HG03460 (cell line): ENCODE data around the gene ATG7.
"Not testable (repeated sequence)": the region's sequence is repeated elsewhere in the genome, so short reads cannot be mapped to it uniquely, and the experiment has no call there.

Source experiments
- ATAC-seq: cut with Tn5 transposase; IDR thresholded peaks from one replicate; pipeline ENCODE4 v1.9.1; 2021; ENCODE audit not compliant: unreplicated experiment

The ATG7 gene

GRCh38 chr3:11495948-11496557, 223.9 kb downstream of the ATG7 start:
- ATAC-seq: no peak

- no peak for ATAC-seq
Measured at GRCh38 chr3:11498177-11498576, 226.0 kb downstream of the ATG7 start.

DNA sequence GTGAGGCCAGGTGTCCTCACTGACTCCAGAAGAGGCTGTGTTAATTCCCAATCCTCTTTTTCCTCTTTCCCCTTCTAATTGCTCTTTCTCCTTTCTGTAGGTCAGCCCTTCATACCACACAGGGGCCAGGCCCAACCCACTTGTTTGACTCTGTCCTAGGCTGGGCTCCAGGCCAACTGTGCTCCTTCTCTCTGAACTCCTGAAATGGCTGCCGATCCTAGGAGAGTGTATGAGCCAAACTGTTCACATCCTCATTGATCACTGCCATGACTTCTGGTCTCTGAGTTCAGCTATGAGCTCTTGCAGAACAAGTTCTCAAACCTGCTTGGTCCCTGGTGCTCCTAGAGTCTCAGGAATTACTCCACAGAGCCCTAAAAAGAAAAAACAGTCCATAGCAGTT, 226.4 kb downstream of the ATG7 start:
- ATAC-seq: no peak

- no peak for ATAC-seq
Measured at GRCh38 chr3:11499144-11499543, 226.9 kb downstream of the ATG7 start.

GRCh38 chr3:11502413-11502812, 230.2 kb downstream of the ATG7 start:
- not testable (repeated sequence) for ATAC-seq

DNA sequence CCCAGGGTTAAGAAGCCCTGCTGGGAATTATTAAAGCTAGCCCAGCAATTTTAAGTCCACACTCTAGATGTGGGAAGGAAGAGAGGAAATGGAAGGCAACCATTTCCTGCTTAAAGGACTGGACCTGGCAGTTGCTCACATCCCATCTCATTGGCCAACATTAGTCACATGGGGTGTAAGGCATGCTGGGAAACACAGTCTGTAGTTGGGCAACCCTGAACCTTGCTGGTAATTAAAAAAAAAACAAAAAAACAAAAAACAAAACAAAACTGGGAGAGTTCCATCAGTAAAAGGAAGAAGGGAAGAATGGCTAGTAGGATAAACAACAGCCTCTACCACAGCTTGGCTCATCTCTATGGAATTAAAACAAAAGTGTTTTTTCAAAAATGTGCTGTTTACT, 235.5 kb downstream of the ATG7 start:
- no peak for ATAC-seq

- no peak for ATAC-seq
Measured at GRCh38 chr3:11508346-11509172, 236.4 kb downstream of the ATG7 start.

- ATAC-seq: no peak
Measured at GRCh38 chr3:11509173-11510000, 237.2 kb downstream of the ATG7 start.

DNA sequence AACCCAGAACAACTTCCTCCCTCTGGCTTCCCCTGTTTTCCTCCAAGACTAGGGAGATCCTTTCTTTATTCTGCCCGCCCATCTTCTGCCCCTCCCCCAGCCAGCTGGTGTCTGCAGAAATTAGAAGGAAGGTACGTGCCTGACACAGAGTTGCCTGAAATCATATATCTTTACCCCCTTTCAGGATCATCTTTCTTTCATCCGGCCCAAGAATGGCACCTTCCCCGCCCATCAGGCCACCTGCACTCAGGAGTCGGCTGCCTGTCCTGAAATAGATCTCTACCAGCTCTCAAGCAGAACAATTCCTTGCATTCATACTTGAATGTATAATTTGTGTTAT, 237.8 kb downstream of the ATG7 start:
- no peak for ATAC-seq

GRCh38 chr3:11510356-11510755, 238.2 kb downstream of the ATG7 start:
- ATAC-seq: no peak

GRCh38 chr3:11511606-11512005, 239.4 kb downstream of the ATG7 start:
- ATAC-seq: not testable (repeated sequence)

GRCh38 chr3:11513125-11513816, 241.1 kb downstream of the ATG7 start:
- not testable (repeated sequence) for ATAC-seq

DNA sequence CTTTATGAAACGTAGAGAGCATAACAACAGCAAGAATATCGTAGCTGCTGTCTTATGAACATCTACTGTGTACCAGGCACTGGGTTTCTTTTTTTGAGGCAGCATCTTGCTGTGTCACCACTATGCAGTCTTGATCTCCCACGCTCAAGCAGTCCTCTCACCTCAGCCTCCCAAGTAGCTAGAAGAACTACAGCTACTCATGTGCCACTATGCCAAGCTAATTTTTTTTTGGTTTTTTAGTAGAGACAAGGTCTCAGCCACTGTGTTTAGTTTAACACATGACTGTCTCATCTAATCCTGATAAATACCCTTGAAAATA, 241.6 kb downstream of the ATG7 start:
- ATAC-seq: no peak

GRCh38 chr3:11514191-11514821, 242.1 kb downstream of the ATG7 start:
- ATAC-seq: no peak

GRCh38 chr3:11517601-11518000, 245.4 kb downstream of the ATG7 start:
- no peak for ATAC-seq

DNA sequence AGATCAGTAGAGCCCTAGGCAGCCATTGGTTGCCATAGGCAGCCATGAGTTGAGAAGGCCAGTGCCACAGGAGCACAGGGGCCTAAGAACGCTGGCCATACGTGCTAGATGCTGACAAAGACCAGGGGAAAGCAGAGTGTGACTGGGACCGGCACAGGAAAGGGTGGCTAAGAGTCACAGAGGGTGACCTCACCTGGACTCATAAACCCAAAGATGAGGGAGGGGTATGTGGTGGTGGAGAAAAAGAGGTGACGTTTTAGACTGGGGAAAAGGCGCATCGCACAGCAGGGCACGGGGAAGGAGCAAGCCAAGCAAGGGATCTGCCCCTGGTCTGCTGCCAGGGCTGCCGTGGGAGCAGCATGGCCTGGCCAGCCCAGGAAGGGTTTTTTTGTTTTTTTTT, 249.0 kb downstream of the ATG7 start:
- ATAC-seq: no peak

DNA sequence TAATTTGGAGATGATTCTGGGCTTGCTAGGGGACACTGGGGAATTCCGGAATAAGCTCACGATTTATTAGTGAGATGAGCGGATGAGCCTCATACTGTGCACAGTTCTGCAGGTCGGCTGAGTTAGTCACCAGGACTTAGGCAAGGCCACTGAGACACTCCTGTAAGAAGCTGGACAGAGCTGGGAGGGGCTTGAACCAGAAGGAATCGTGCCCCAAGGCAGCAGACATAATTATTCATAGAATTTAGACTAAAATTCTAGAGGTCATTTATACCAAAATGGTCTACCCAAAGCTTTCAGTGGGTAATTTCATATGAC, 250.2 kb downstream of the ATG7 start:
- ATAC-seq: no peak

GRCh38 chr3:11522953-11523571, 250.9 kb downstream of the ATG7 start:
- ATAC-seq: no peak

DNA sequence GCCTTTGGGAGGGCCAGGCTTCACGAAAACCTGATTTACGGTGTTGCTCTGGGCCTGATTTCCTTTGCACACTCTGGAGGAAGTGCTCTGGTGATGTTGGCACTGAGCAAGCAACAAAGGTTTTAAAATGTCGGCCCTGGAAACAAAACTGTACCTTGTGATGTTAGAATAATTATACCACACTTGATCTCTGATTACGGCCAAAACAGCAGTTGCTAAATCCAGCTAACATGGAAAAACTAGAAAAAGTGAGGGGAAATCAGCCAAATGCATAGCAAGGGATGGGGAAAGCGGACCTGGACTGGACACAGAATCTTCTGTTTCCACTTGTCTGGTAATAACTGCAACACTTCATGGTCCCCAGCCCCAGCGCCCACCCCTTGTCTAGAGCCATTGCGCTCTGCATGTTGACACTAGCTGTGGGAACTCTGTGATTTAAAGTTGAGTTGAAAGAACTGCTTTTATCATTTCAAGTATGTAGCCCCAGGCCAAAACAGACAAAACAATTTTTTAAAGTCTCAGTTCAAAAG, 251.4 kb downstream of the ATG7 start:
- ATAC-seq: no peak

DNA sequence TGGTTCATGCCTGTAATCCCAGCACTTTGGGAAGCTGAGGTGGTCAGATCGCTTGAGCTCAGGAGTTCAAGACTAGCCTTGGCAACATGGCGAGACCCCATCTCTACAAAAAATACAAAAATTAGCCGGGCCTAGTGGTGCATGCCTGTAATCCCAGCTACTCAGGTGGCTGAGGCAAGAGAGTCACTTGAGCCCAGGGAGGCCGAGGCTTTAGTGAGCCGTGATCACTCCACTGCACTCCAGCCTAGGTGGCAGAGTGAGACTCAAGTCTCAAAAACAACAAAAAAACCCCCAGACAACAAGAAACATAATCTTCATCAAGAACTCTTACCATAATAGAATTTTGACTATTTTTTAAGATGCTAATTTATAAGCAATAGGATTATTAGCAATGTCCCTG, 253.9 kb downstream of the ATG7 start:
- ATAC-seq: not testable (repeated sequence)
